ENCODE data around the gene CPNE1.

The CPNE1 gene

GRCh38 chr20:35669221-35669620 is 4.5 kb upstream of the CPNE1 start:
- H4K12ac ChIP-seq (ENCODE audit: low read depth, low read length): no peak overlapping the region
- H3K14ac ChIP-seq (ENCODE audit: low read length): no peak overlapping the region
- no peak overlapping the region for H2BK120ac ChIP-seq (ENCODE audit: insufficient read depth, low read length, poor library complexity)
- H2BK12ac ChIP-seq (ENCODE audit: low read length): no peak overlapping the region
- H3K4me3 ChIP-seq (ENCODE audit: low read depth, low read length): no peak overlapping the region
- H3K36me3 ChIP-seq (ENCODE audit: control insufficient read depth in 1 of 2, insufficient read depth in 2 of 2, low read length in 2 of 2): peaks cover 11 to 24% of the 10 kb centered on the region in 2 experiments
- no peak overlapping the region for H4K8ac ChIP-seq (ENCODE audit: low read depth, low read length)
- no peaks in the 10 kb centered on the region for H3K9me3 ChIP-seq (ENCODE audit: insufficient read depth, low read depth, low read length)
- H3K9ac ChIP-seq (ENCODE audit: low read length): no peak overlapping the region
- no peak overlapping the region for H2AK5ac ChIP-seq (ENCODE audit: low read length)
- peaks cover 5% of the 10 kb centered on the region for H3K79me2 ChIP-seq (ENCODE audit: control insufficient read depth, insufficient read depth, low read length, poor library complexity)
- no peak overlapping the region for H3K4me2 ChIP-seq (ENCODE audit: low read length)
- no peak overlapping the region for H4K91ac ChIP-seq (ENCODE audit: low read depth, low read length)
- no peaks in the 10 kb centered on the region for H3K27me3 ChIP-seq (ENCODE audit: insufficient read depth, low read length)
- H3K79me1 ChIP-seq (ENCODE audit: low read length): peaks cover 8% of the 10 kb centered on the region
- H3K23ac ChIP-seq (ENCODE audit: low read length): no peak overlapping the region
- WGBS (ENCODE audit: extremely low coverage, insufficient coverage, insufficient read length): no CpG with 5 or more reads among the region's 5 CpGs
- no peak overlapping the region for H3K27ac ChIP-seq (ENCODE audit: low read depth, low read length)
- no peak overlapping the region for H3K4ac ChIP-seq (ENCODE audit: low read depth, low read length)
- no peak for DNase-seq
- H3K4me1 ChIP-seq (ENCODE audit: control insufficient read depth in 1 of 2, insufficient read depth in 2 of 2, low read length in 2 of 2): peaks cover 0 to 1% of the 10 kb centered on the region in 2 experiments
- H2AFZ ChIP-seq (ENCODE audit: insufficient read depth, low read length, poor library complexity): no peak overlapping the region
- H2BK5ac ChIP-seq (ENCODE audit: low read depth, low read length, poor library complexity): no peak overlapping the region
- H3K18ac ChIP-seq (ENCODE audit: low read length): no peak overlapping the region

- Histone ChIP-seq H2AFZ (ENCODE audit: insufficient read depth, low read length, poor library complexity) (no peak overlapping the region), H2AK5ac (ENCODE audit: low read length) (no peak overlapping the region), H4K91ac (ENCODE audit: low read depth, low read length) (no peak overlapping the region), H3K27me3 (ENCODE audit: insufficient read depth, low read length) (no peaks in the 10 kb centered on the region), H3K79me1 (ENCODE audit: low read length) (peaks cover 11% of the 10 kb centered on the region), H4K12ac (ENCODE audit: low read depth, low read length) (no peak overlapping the region), H3K4me1 (ENCODE audit: control insufficient read depth in 1 of 2, insufficient read depth in 2 of 2, low read length in 2 of 2) (peaks cover 0 to 5% of the 10 kb centered on the region in 2 experiments), H2BK5ac (ENCODE audit: low read depth, low read length, poor library complexity) (no peak overlapping the region), H3K4me2 (ENCODE audit: low read length) (no peak overlapping the region), H3K9ac (ENCODE audit: low read length) (no peak overlapping the region), H3K23ac (ENCODE audit: low read length) (no peak overlapping the region), H2BK120ac (ENCODE audit: insufficient read depth, low read length, poor library complexity) (no peak overlapping the region), H2BK12ac (ENCODE audit: low read length) (no peak overlapping the region), H4K8ac (ENCODE audit: low read depth, low read length) (peak overlapping the region; percentile 53), H3K9me3 (ENCODE audit: insufficient read depth, low read depth, low read length) (no peaks in the 10 kb centered on the region), H3K14ac (ENCODE audit: low read length) (no peak overlapping the region), H3K4me3 (ENCODE audit: low read depth, low read length) (no peak overlapping the region), H3K27ac (ENCODE audit: low read depth, low read length) (no peak overlapping the region), H3K36me3 (ENCODE audit: control insufficient read depth in 1 of 2, insufficient read depth in 2 of 2, low read length in 2 of 2) (peaks cover 7 to 10% of the 10 kb centered on the region in 2 experiments), H3K4ac (ENCODE audit: low read depth, low read length) (no peak overlapping the region), H3K18ac (ENCODE audit: low read length) (no peak overlapping the region), H3K79me2 (ENCODE audit: control insufficient read depth, insufficient read depth, low read length, poor library complexity) (peaks cover 13% of the 10 kb centered on the region)
- DNase-seq: no peak
- WGBS (ENCODE audit: extremely low coverage, insufficient coverage, insufficient read length): no CpG with 5 or more reads among the region's 17 CpGs
Observed at GRCh38 chr20:35665949-35666288, 1.2 kb upstream of the CPNE1 start.

GRCh38 chr20:35663516-35664465 is 909 bp downstream of the CPNE1 start:
- peak overlapping the region; percentile 91 for H4K91ac ChIP-seq (ENCODE audit: low read depth, low read length)
- peaks cover 11% of the 10 kb centered on the region for H3K79me1 ChIP-seq (ENCODE audit: low read length)
- peak overlapping the region; percentile 91 for H2BK5ac ChIP-seq (ENCODE audit: low read depth, low read length, poor library complexity)
- H2AK5ac ChIP-seq (ENCODE audit: low read length): peak overlapping the region; percentile 96
- peak overlapping the region; percentile 97 for H3K9ac ChIP-seq (ENCODE audit: low read length)
- peak overlapping the region; percentile 97 for H3K4ac ChIP-seq (ENCODE audit: low read depth, low read length)
- DNase-seq: peak; percentile 37 to 55
- H3K14ac ChIP-seq (ENCODE audit: low read length): peak overlapping the region; percentile 99
- peaks cover 19% of the 10 kb centered on the region for H3K79me2 ChIP-seq (ENCODE audit: control insufficient read depth, insufficient read depth, low read length, poor library complexity)
- peak overlapping the region; percentile 91 for H3K4me2 ChIP-seq (ENCODE audit: low read length)
- H2BK120ac ChIP-seq (ENCODE audit: insufficient read depth, low read length, poor library complexity): peak overlapping the region; percentile 88
- peak overlapping the region; percentile 94 for H3K4me3 ChIP-seq (ENCODE audit: low read depth, low read length)
- peaks cover 4 to 5% of the 10 kb centered on the region in 2 experiments for H3K4me1 ChIP-seq (ENCODE audit: control insufficient read depth in 1 of 2, insufficient read depth in 2 of 2, low read length in 2 of 2)
- H4K8ac ChIP-seq (ENCODE audit: low read depth, low read length): peak overlapping the region; percentile 97
- no peaks in the 10 kb centered on the region for H3K27me3 ChIP-seq (ENCODE audit: insufficient read depth, low read length)
- H4K12ac ChIP-seq (ENCODE audit: low read depth, low read length): peak overlapping the region; percentile 95
- H3K18ac ChIP-seq (ENCODE audit: low read length): peak overlapping the region; percentile 96
- no peaks in the 10 kb centered on the region for H3K36me3 ChIP-seq (ENCODE audit: control insufficient read depth in 1 of 2, insufficient read depth in 2 of 2, low read length in 2 of 2)
- H3K23ac ChIP-seq (ENCODE audit: low read length): no peak overlapping the region
- peak overlapping the region; percentile 47 for H2AFZ ChIP-seq (ENCODE audit: insufficient read depth, low read length, poor library complexity)
- H3K9me3 ChIP-seq (ENCODE audit: insufficient read depth, low read depth, low read length): no peaks in the 10 kb centered on the region
- no CpG with 5 or more reads among the region's 28 CpGs for WGBS (ENCODE audit: extremely low coverage, insufficient coverage, insufficient read length)
- H2BK12ac ChIP-seq (ENCODE audit: low read length): no peak overlapping the region
- peak overlapping the region; percentile 67 for H3K27ac ChIP-seq (ENCODE audit: low read depth, low read length)

GRCh38 chr20:35662551-35662950 is 2.1 kb downstream of the CPNE1 start:
- Histone ChIP-seq H2BK120ac (ENCODE audit: insufficient read depth, low read length, poor library complexity) (no peak overlapping the region), H4K91ac (ENCODE audit: low read depth, low read length) (no peak overlapping the region), H2AFZ (ENCODE audit: insufficient read depth, low read length, poor library complexity) (no peak overlapping the region), H3K9me3 (ENCODE audit: insufficient read depth, low read depth, low read length) (no peaks in the 10 kb centered on the region), H3K14ac (ENCODE audit: low read length) (no peak overlapping the region), H2AK5ac (ENCODE audit: low read length) (no peak overlapping the region), H2BK12ac (ENCODE audit: low read length) (no peak overlapping the region), H4K12ac (ENCODE audit: low read depth, low read length) (no peak overlapping the region), H2BK5ac (ENCODE audit: low read depth, low read length, poor library complexity) (no peak overlapping the region), H3K36me3 (ENCODE audit: control insufficient read depth in 1 of 2, insufficient read depth in 2 of 2, low read length in 2 of 2) (peaks cover 0 to 2% of the 10 kb centered on the region in 2 experiments), H3K4me1 (ENCODE audit: control insufficient read depth in 1 of 2, insufficient read depth in 2 of 2, low read length in 2 of 2) (peaks cover 4 to 5% of the 10 kb centered on the region in 2 experiments), H3K18ac (ENCODE audit: low read length) (no peak overlapping the region), H3K23ac (ENCODE audit: low read length) (no peak overlapping the region), H3K27me3 (ENCODE audit: insufficient read depth, low read length) (no peaks in the 10 kb centered on the region), H3K9ac (ENCODE audit: low read length) (no peak overlapping the region), H3K4me2 (ENCODE audit: low read length) (peak overlapping the region; percentile 53), H4K8ac (ENCODE audit: low read depth, low read length) (no peak overlapping the region), H3K27ac (ENCODE audit: low read depth, low read length) (no peak overlapping the region), H3K4ac (ENCODE audit: low read depth, low read length) (peak overlapping the region; percentile 77), H3K79me2 (ENCODE audit: control insufficient read depth, insufficient read depth, low read length, poor library complexity) (peaks cover 23% of the 10 kb centered on the region), H3K4me3 (ENCODE audit: low read depth, low read length) (no peak overlapping the region), H3K79me1 (ENCODE audit: low read length) (peaks cover 11% of the 10 kb centered on the region)
- no peak for DNase-seq
- WGBS (ENCODE audit: extremely low coverage, insufficient coverage, insufficient read length): no CpG with 5 or more reads among the region's 2 CpGs

Measured in trophoblast cell (in vitro differentiated cells and primary cell).